Stomach (tissue), 4 donors: ENCODE measurements around the gene RELB.

ENCODE experiments used
- EP300 ChIP-seq: sonication (generic); formaldehyde crosslinking; IDR thresholded peaks from one replicate; pipeline ENCODE4 v1.6.1; 2017; ENCODE audit warnings: antibody characterized with exemption
- POLR2A ChIP-seq, 4 donors: fragments of 450-650 bp; IDR thresholded peaks; one replicate each; pipeline ENCODE4 v1.6.1; 2016; ENCODE audit warnings: antibody characterized with exemption in 4 of 4, control low read depth in 2 of 4, mild to moderate bottlenecking in 1 of 4, moderate library complexity in 1 of 4
- TF ChIP-seq, protein P1 (sequence below), 7 experiments: fragments of 450-650 bp in 4 of 7; fragments of 200-600 bp in 3 of 7; sonication (generic) in 3 of 7; IDR thresholded peaks; one replicate each; pipeline ENCODE4 v1.5.1; 2016 to 2019; ENCODE audit warnings: antibody characterized with exemption in 7 of 7, control low read depth in 2 of 7, mild to moderate bottlenecking in 1 of 7

DNA sequence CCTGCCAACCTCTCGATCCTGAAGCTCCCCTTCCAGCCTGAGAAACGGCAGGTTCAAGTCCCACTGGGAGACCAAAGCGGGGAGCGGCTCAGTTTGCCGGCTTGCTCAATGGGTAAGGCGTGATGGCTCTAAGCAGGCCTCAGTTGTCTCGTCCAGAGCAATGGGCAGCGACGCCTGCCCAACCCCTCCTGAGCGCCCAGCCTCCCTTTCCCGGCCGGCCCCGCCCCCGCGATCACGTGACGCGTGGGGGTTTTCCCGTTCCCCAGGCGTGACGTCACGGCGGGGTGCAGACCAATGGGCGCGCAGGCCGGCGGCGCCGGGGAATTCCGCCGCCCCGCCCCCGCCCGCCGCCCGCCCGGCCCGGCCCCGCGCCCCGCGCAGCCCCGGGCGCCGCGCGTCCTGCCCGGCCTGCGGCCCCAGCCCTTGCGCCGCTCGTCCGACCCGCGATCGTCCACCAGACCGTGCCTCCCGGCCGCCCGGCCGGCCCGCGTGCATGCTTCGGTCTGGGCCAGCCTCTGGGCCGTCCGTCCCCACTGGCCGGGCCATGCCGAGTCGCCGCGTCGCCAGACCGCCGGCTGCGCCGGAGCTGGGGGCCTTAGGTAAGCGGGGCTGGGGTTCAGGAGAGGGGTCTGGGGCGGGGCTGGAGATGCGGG is at the start of gene RELB:
- TF ChIP-seq POLR2A (IDR thresholded peaks at IDR 0.05) (no peak), EP300 (peak; percentile 64)
- TF ChIP-seq, protein P1, sequence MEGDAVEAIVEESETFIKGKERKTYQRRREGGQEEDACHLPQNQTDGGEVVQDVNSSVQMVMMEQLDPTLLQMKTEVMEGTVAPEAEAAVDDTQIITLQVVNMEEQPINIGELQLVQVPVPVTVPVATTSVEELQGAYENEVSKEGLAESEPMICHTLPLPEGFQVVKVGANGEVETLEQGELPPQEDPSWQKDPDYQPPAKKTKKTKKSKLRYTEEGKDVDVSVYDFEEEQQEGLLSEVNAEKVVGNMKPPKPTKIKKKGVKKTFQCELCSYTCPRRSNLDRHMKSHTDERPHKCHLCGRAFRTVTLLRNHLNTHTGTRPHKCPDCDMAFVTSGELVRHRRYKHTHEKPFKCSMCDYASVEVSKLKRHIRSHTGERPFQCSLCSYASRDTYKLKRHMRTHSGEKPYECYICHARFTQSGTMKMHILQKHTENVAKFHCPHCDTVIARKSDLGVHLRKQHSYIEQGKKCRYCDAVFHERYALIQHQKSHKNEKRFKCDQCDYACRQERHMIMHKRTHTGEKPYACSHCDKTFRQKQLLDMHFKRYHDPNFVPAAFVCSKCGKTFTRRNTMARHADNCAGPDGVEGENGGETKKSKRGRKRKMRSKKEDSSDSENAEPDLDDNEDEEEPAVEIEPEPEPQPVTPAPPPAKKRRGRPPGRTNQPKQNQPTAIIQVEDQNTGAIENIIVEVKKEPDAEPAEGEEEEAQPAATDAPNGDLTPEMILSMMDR (IDR thresholded peaks at IDR 0.05): no peak
